GM12892 (cell line): ENCODE results near the gene CAMK1D.

Experiments used
- POLR2A ChIP-seq: IDR thresholded peaks from 2 replicates; pipeline ENCODE4 v1.6.1; 2011; ENCODE audit warnings: low read depth, low read length, control low read depth
- POLR2AphosphoS5 ChIP-seq: IDR thresholded peaks from 2 replicates; pipeline ENCODE4 v1.6.1; 2011; ENCODE audit warnings: low read depth, low read length, control low read depth

GRCh38 chr10:12629767-12630165, 280.4 kb downstream of the CAMK1D start:
- TF ChIP-seq POLR2AphosphoS5: no peak
- TF ChIP-seq POLR2A: no peak
